HEK293 (cell line): ENCODE measurements around the gene CRELD1.
A peak's percentile ranks its signal among the peaks of the same experiment; 100 is the strongest.

Experiments
- BCL11A ChIP-seq: fragments of 450-650 bp; formaldehyde crosslinking; IDR thresholded peaks from 2 replicates; pipeline ENCODE4 v1.5.1; 2016; ENCODE audit warnings: low read depth, missing biosample characterization, missing genetic modification characterization
- OVOL3 ChIP-seq: fragments of 450-650 bp; formaldehyde crosslinking; IDR thresholded peaks from 2 replicates; pipeline ENCODE4 v1.5.1; 2016; ENCODE audit warnings: missing biosample characterization, missing genetic modification characterization
- SALL2 ChIP-seq: fragments of 450-650 bp; formaldehyde crosslinking; IDR thresholded peaks from 2 replicates; pipeline ENCODE4 v1.5.0; 2017; ENCODE audit warnings: missing biosample characterization, mild to moderate bottlenecking, missing genetic modification characterization, borderline replicate concordance
- SCRT2 ChIP-seq: fragments of 450-650 bp; formaldehyde crosslinking; IDR thresholded peaks from 2 replicates; pipeline ENCODE4 v1.5.1; 2016; ENCODE audit warnings: missing biosample characterization, missing genetic modification characterization
- SP7 ChIP-seq: fragments of 450-650 bp; formaldehyde crosslinking; IDR thresholded peaks from 2 replicates; pipeline ENCODE4 v1.5.1; 2016; ENCODE audit warnings: missing biosample characterization, missing genetic modification characterization
- ZBTB17 ChIP-seq: fragments of 450-650 bp; formaldehyde crosslinking; IDR thresholded peaks from 2 replicates; pipeline ENCODE4 v1.5.1; 2016; ENCODE audit warnings: missing biosample characterization, missing genetic modification characterization
- ZBTB7A ChIP-seq: fragments of 450-650 bp; formaldehyde crosslinking; IDR thresholded peaks from 2 replicates; pipeline ENCODE4 v1.5.1; 2016; ENCODE audit warnings: low read depth, missing biosample characterization, missing genetic modification characterization
- ZNF121 ChIP-seq: fragments of 450-650 bp; formaldehyde crosslinking; IDR thresholded peaks from 2 replicates; pipeline ENCODE4 v1.5.1; 2016; ENCODE audit warnings: missing biosample characterization, missing genetic modification characterization
- ZNF132 ChIP-seq: fragments of 450-650 bp; formaldehyde crosslinking; IDR thresholded peaks from 2 replicates; pipeline ENCODE4 v1.5.1; 2017; ENCODE audit warnings: missing biosample characterization, missing genetic modification characterization, borderline replicate concordance
- ZNF155 ChIP-seq: fragments of 450-650 bp; formaldehyde crosslinking; IDR thresholded peaks from 2 replicates; pipeline ENCODE4 v1.5.1; 2016; ENCODE audit warnings: missing biosample characterization, missing genetic modification characterization
- ZNF175 ChIP-seq: fragments of 450-650 bp; formaldehyde crosslinking; IDR thresholded peaks from 2 replicates; pipeline ENCODE4 v1.5.1; 2016; ENCODE audit warnings: missing biosample characterization, missing genetic modification characterization
- ZNF274 ChIP-seq, 2 experiments: fragments of 200-500 bp in 1 of 2; fragments of 450-650 bp in 1 of 2; sonication (Bioruptor generic) in 1 of 2; formaldehyde crosslinking in 1 of 2; IDR thresholded peaks; 2 replicates each; pipeline versions ENCODE4 v1.5.1 to v1.6.1; 2014 to 2016; ENCODE audit warnings: borderline replicate concordance in 1 of 2, inconsistent platforms in 1 of 2, low read length in 1 of 2, missing biosample characterization in 1 of 2, missing genetic modification characterization in 1 of 2
- ZNF324 ChIP-seq: fragments of 450-650 bp; formaldehyde crosslinking; IDR thresholded peaks from 2 replicates; pipeline ENCODE4 v1.5.1; 2016; ENCODE audit warnings: missing biosample characterization, missing genetic modification characterization
- ZNF350 ChIP-seq: fragments of 450-650 bp; formaldehyde crosslinking; IDR thresholded peaks from 2 replicates; pipeline ENCODE4 v1.5.0; 2017; ENCODE audit warnings: missing biosample characterization, mild to moderate bottlenecking, missing genetic modification characterization
- ZNF48 ChIP-seq: fragments of 450-650 bp; formaldehyde crosslinking; IDR thresholded peaks from 2 replicates; pipeline ENCODE4 v1.5.1; 2016; ENCODE audit warnings: missing biosample characterization, missing genetic modification characterization
- ZNF555 ChIP-seq: fragments of 450-650 bp; formaldehyde crosslinking; conservative IDR thresholded peaks from 2 replicates; pipeline ENCODE4 v1.5.1; 2017; ENCODE audit warnings: missing biosample characterization, mild to moderate bottlenecking, missing genetic modification characterization, inconsistent platforms
- ZNF585B ChIP-seq: fragments of 450-650 bp; formaldehyde crosslinking; IDR thresholded peaks from 2 replicates; pipeline ENCODE4 v1.5.1; 2016; ENCODE audit warnings: missing biosample characterization, missing genetic modification characterization
- ZNF624 ChIP-seq: fragments of 450-650 bp; formaldehyde crosslinking; IDR thresholded peaks from 2 replicates; pipeline ENCODE4 v1.5.1; 2017; ENCODE audit warnings: missing biosample characterization, missing genetic modification characterization
- ZNF626 ChIP-seq: fragments of 450-650 bp; sonication (Bioruptor Pico); formaldehyde crosslinking; IDR thresholded peaks from 2 replicates; pipeline ENCODE4 v1.5.1; 2018; ENCODE audit warnings: missing biosample characterization, missing genetic modification characterization, inconsistent platforms
- ZNF658 ChIP-seq: fragments of 450-650 bp; formaldehyde crosslinking; IDR thresholded peaks from 2 replicates; pipeline ENCODE4; 2016; ENCODE audit warnings: missing biosample characterization, missing genetic modification characterization
- ZNF664 ChIP-seq: fragments of 450-650 bp; formaldehyde crosslinking; IDR thresholded peaks from 2 replicates; pipeline ENCODE4 v1.5.1; 2016; ENCODE audit warnings: missing biosample characterization, missing genetic modification characterization
- ZNF843 ChIP-seq: fragments of 450-650 bp; formaldehyde crosslinking; IDR thresholded peaks from 2 replicates; pipeline ENCODE4 v1.5.1; 2016; ENCODE audit warnings: missing biosample characterization, missing genetic modification characterization
- ZSCAN16 ChIP-seq: fragments of 450-650 bp; formaldehyde crosslinking; IDR thresholded peaks from 2 replicates; pipeline ENCODE4 v1.5.1; 2016; ENCODE audit warnings: missing biosample characterization, missing genetic modification characterization
- TF ChIP-seq, protein P1 (sequence below): fragments of 450-650 bp; formaldehyde crosslinking; IDR thresholded peaks from 2 replicates; pipeline ENCODE4 v1.5.1; 2016; ENCODE audit warnings: missing biosample characterization, missing genetic modification characterization
- TF ChIP-seq, protein P2 (sequence below): fragments of 450-650 bp; formaldehyde crosslinking; IDR thresholded peaks from 2 replicates; pipeline ENCODE4 v1.5.0; 2017; ENCODE audit warnings: missing biosample characterization, missing genetic modification characterization, borderline replicate concordance
- TF ChIP-seq, protein P3 (sequence below): fragments of 450-650 bp; formaldehyde crosslinking; optimal IDR thresholded peaks from 2 replicates; pipeline ENCODE3; 2016; ENCODE audit warnings: missing biosample characterization, mild to moderate bottlenecking, missing genetic modification characterization
- TF ChIP-seq, protein P4 (sequence below): fragments of 450-650 bp; formaldehyde crosslinking; IDR thresholded peaks from 2 replicates; pipeline ENCODE4 v1.5.1; 2016; ENCODE audit warnings: missing biosample characterization, missing genetic modification characterization
- TF ChIP-seq, protein P5 (sequence below): fragments of 450-650 bp; formaldehyde crosslinking; conservative IDR thresholded peaks from 2 replicates; pipeline ENCODE4 v1.5.1; 2016; ENCODE audit warnings: low read depth, missing biosample characterization, missing genetic modification characterization

The CRELD1 gene

DNA sequence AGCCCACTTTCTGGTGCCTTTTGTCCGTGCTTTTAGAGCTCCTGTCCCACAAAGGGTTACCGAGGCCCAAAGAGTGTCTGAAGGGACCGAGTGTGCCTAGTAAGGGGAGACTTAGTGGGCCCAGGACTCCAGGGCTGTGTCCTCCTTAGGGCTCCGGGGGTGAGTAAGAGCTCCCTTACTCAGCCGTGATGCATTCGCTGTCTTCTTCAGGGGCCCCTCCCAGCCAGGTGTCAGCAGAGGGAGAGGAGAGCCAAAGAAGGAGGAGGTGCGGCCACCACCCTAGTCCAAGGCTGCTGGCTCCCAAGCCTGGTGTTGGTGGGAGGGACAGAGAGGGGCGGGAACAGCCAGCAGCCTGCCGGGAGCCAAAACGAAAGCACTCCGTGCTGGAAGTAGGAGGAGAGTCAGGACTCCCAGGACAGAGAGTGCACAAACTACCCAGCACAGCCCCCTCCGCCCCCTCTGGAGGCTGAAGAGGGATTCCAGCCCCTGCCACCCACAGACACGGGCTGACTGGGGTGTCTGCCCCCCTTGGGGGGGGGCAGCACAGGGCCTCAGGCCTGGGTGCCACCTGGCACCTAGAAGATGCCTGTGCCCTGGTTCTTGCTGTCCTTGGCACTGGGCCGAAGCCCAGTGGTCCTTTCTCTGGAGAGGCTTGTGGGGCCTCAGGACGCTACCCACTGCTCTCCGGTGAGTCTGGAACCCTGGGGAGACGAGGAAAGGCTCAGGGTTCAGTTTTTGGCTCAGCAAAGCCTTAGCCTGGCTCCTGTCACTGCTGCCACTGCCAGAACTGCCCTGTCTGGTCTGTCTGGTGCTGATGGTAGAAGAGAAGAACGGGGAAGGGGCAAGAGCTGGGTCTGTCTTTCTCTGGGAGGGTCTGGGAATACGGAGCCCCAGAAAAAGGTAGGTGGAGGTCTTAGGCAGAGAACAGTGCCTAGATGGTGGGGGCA lies 16.6 kb upstream of the CRELD1 start, which contains the start of gene IL17RC (continued):
- TF ChIP-seq, protein P1, sequence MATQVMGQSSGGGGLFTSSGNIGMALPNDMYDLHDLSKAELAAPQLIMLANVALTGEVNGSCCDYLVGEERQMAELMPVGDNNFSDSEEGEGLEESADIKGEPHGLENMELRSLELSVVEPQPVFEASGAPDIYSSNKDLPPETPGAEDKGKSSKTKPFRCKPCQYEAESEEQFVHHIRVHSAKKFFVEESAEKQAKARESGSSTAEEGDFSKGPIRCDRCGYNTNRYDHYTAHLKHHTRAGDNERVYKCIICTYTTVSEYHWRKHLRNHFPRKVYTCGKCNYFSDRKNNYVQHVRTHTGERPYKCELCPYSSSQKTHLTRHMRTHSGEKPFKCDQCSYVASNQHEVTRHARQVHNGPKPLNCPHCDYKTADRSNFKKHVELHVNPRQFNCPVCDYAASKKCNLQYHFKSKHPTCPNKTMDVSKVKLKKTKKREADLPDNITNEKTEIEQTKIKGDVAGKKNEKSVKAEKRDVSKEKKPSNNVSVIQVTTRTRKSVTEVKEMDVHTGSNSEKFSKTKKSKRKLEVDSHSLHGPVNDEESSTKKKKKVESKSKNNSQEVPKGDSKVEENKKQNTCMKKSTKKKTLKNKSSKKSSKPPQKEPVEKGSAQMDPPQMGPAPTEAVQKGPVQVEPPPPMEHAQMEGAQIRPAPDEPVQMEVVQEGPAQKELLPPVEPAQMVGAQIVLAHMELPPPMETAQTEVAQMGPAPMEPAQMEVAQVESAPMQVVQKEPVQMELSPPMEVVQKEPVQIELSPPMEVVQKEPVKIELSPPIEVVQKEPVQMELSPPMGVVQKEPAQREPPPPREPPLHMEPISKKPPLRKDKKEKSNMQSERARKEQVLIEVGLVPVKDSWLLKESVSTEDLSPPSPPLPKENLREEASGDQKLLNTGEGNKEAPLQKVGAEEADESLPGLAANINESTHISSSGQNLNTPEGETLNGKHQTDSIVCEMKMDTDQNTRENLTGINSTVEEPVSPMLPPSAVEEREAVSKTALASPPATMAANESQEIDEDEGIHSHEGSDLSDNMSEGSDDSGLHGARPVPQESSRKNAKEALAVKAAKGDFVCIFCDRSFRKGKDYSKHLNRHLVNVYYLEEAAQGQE (tag by site-specific recombination), result no peak
- no peak; the same call in none of the 2 replicates for TF ChIP-seq ZBTB17
- TF ChIP-seq ZNF555 (tag by site-specific recombination), result no peak
- no peak for TF ChIP-seq ZNF658 (tag by site-specific recombination)
- TF ChIP-seq, protein P2, sequence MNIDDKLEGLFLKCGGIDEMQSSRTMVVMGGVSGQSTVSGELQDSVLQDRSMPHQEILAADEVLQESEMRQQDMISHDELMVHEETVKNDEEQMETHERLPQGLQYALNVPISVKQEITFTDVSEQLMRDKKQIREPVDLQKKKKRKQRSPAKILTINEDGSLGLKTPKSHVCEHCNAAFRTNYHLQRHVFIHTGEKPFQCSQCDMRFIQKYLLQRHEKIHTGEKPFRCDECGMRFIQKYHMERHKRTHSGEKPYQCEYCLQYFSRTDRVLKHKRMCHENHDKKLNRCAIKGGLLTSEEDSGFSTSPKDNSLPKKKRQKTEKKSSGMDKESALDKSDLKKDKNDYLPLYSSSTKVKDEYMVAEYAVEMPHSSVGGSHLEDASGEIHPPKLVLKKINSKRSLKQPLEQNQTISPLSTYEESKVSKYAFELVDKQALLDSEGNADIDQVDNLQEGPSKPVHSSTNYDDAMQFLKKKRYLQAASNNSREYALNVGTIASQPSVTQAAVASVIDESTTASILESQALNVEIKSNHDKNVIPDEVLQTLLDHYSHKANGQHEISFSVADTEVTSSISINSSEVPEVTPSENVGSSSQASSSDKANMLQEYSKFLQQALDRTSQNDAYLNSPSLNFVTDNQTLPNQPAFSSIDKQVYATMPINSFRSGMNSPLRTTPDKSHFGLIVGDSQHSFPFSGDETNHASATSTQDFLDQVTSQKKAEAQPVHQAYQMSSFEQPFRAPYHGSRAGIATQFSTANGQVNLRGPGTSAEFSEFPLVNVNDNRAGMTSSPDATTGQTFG (tag by site-specific recombination), result no peak
- TF ChIP-seq SALL2, result no peak
- no peak for TF ChIP-seq ZNF585B (tag by site-specific recombination)
- TF ChIP-seq, protein P3, sequence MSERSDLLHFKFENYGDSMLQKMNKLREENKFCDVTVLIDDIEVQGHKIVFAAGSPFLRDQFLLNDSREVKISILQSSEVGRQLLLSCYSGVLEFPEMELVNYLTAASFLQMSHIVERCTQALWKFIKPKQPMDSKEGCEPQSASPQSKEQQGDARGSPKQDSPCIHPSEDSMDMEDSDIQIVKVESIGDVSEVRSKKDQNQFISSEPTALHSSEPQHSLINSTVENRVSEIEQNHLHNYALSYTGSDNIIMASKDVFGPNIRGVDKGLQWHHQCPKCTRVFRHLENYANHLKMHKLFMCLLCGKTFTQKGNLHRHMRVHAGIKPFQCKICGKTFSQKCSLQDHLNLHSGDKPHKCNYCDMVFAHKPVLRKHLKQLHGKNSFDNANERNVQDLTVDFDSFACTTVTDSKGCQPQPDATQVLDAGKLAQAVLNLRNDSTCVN (tag by site-specific recombination), result no peak
- TF ChIP-seq ZSCAN16, result no peak
- no peak for TF ChIP-seq OVOL3 (tag by site-specific recombination)
- TF ChIP-seq ZNF274 (IDR thresholded peaks at IDR 0.05; ENCODE audit: low read length), result no peak
- no peak for TF ChIP-seq ZNF274 (tag by site-specific recombination; IDR thresholded peaks at IDR 0.05; ENCODE audit: borderline replicate concordance)
- TF ChIP-seq ZNF155 (tag by site-specific recombination), result no peak
- no peak for TF ChIP-seq ZBTB7A (tag by site-specific recombination)
- TF ChIP-seq, protein P4, sequence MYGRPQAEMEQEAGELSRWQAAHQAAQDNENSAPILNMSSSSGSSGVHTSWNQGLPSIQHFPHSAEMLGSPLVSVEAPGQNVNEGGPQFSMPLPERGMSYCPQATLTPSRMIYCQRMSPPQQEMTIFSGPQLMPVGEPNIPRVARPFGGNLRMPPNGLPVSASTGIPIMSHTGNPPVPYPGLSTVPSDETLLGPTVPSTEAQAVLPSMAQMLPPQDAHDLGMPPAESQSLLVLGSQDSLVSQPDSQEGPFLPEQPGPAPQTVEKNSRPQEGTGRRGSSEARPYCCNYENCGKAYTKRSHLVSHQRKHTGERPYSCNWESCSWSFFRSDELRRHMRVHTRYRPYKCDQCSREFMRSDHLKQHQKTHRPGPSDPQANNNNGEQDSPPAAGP (tag by site-specific recombination), result no peak
- no peak for TF ChIP-seq ZNF175
- TF ChIP-seq, protein P5, sequence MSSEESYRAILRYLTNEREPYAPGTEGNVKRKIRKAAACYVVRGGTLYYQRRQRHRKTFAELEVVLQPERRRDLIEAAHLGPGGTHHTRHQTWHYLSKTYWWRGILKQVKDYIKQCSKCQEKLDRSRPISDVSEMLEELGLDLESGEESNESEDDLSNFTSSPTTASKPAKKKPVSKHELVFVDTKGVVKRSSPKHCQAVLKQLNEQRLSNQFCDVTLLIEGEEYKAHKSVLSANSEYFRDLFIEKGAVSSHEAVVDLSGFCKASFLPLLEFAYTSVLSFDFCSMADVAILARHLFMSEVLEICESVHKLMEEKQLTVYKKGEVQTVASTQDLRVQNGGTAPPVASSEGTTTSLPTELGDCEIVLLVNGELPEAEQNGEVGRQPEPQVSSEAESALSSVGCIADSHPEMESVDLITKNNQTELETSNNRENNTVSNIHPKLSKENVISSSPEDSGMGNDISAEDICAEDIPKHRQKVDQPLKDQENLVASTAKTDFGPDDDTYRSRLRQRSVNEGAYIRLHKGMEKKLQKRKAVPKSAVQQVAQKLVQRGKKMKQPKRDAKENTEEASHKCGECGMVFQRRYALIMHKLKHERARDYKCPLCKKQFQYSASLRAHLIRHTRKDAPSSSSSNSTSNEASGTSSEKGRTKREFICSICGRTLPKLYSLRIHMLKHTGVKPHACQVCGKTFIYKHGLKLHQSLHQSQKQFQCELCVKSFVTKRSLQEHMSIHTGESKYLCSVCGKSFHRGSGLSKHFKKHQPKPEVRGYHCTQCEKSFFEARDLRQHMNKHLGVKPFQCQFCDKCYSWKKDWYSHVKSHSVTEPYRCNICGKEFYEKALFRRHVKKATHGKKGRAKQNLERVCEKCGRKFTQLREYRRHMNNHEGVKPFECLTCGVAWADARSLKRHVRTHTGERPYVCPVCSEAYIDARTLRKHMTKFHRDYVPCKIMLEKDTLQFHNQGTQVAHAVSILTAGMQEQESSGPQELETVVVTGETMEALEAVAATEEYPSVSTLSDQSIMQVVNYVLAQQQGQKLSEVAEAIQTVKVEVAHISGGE (tag by site-specific recombination), result peak; percentile 22; the same call in 1 of the 2 replicates
- no peak for TF ChIP-seq ZNF48 (tag by site-specific recombination)
- TF ChIP-seq ZNF624 (tag by site-specific recombination), result no peak
- no peak for TF ChIP-seq ZNF843
- no peak for TF ChIP-seq ZNF121 (tag by site-specific recombination)
- TF ChIP-seq SP7 (tag by site-specific recombination), result no peak
- TF ChIP-seq ZNF350 (tag by site-specific recombination), result no peak
- TF ChIP-seq ZNF324 (tag by site-specific recombination), result no peak
- no peak for TF ChIP-seq ZNF626 (tag by site-specific recombination)
- TF ChIP-seq ZNF664, result no peak
- no peak for TF ChIP-seq BCL11A (tag by site-specific recombination)
- TF ChIP-seq ZNF132 (tag by site-specific recombination), result no peak
- no peak for TF ChIP-seq SCRT2 (tag by site-specific recombination)
